HG02759 (cell line): ENCODE measurements around the gene MOK.
"Not testable (repeated sequence)": the region's sequence is repeated elsewhere in the genome, so short reads cannot be mapped to it uniquely, and the experiment has no call there.

Experiments
- ATAC-seq: cut with Tn5 transposase; IDR thresholded peaks from one replicate; pipeline ENCODE4 v1.9.1; 2021; ENCODE audit warnings: mild to moderate bottlenecking, moderate library complexity; ENCODE audit not compliant: unreplicated experiment

MOK gene

DNA sequence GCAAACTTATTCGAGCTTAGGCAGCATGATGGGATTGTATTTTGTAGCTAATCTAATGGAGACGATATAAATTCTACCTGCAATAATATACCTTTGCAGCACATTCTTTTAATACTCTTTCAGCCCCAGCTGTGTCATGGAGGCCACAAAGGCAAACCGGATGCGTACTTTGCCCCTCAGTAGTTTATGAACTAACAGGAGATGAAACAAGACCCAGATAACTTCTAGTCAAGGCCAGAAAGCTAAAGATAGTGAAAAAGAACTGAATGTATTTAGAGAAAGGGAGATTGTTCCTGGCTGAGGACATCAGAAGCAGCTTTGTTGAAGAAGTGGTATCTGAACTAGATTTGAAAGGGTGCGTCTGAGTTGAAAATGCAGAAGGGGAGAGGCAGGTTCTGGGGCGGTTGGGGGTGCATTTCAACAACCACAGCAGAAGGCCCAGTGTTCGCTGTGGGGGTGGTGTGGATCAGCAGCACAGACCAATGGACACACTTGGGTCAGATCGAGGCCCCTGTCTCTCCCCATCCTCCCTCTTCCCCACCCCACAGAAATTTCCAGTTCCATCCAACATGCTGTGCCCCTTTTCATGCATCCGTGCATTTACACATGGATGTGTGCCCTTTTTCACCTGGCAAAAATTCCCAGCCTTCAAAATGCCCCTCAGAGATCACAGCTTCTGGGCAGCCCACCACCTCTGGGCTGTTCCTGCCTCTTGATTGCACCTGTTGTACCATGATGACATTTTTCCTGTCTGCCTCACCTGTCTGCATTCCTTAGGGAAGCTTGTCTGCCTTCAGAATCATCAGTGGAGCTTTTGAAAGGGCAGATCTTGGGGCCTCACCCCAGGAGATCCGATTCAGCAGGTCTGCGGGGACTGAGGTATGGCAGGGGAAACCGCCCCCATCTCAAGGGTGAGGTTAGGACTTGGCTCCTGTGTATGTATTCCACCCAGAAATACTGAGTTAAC lies 16.8 kb upstream of the MOK start:
- no peak for ATAC-seq

DNA sequence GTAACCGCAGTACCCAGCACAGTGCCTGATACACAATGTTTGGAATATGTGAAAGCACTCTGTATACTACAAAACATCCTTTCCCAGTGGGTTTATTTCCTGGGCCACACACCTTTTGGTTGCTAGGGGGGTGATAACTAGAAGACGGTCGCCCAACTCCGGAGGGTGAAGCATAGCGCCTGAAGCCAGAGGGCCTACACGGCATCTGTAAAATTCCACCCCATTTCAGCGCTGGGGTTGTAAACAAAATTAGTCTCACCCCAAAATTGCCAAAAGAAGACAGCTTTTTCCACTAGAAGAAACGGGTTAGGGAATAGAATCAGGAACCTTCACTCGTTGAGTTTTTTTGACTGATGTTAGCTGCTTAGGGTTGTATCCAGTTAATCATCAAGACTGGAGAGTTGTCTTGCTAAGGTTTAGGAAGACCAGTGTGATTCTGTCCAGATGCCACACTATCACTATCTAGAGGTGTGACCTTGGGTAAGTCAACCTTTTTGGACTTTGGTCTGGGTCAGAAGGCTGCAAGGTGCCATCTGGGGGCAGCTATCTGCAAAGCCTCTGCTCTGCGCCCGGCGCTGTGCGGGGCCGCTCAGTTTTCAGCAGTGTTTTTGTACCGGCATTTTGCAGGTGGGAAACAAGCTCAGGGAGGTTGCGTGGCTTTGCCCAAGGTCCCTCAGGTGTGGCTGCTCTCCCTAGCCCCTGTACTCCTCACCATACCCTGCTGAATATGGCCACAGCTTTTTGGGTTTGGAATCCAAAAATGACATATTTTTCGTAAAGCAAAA lies 15.9 kb upstream of the MOK start:
- no peak for ATAC-seq

DNA sequence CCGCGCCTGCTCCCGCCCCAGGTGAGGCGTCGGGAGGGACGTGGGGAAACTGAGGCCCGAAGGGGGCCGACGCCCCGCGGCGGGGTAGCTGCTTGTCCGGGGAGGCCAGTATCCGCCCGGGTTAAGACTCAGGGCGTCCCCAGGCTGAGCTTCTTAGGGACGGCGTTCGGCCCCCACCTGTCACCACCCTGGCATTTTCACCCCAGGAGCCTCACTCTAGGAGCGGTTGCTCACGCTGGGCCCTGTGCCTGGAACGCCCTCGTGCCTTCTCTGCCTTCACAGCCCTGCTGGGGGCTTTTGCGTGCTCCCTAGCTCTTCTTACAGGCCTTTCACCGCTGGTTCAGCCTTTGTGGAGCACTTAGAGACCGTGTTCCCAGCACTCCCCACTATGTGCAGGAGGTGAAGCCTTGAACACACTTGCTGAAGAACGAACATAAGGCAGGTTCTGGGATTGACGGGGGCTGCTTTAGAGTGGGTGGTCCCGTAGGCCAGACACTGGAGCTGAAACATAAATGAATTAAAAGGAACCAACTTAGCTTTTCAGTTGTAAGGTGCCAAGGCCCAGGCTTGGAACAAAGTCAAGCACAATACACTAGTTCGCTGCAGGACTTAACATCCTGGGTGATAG lies 15.2 kb upstream of the MOK start:
- peak; percentile 24 for ATAC-seq

DNA sequence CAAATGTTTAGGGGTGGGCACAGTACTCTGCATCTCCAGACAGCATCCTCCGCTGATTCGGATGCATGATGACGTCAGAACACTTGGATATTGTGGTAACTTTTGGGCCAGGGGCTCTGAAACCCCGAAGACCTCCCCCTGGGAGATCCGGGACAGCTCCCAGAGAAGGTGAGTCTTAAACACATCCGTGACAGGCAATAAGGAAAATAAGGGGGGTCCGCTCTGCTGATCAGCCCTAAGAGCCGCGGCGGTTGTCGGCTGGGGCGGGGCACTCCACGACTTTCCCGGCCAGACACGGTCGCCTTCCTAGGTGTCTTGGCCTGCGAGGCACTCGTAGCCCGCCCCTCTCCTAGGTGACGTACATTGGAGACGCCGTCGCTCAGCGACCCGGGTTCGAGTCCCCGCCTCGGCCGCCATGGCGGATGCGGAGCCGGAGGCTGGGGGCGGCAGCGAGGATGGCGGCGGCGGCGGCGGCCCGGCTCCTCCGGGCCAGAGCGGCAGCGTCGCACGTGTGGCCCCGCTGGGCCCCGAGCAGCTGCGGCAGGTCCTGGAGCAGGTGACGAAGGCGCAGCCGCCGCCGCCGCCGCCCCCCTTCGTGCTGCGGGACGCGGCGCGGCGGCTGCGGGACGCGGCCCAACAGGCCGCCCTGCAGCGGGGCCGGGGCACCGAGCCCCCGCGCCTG lies 14.5 kb upstream of the MOK start, which contains the start of gene ZNF839:
ZNF839 (plus strand) TSS at position 396 of the 682 bp plus-strand sequence; CDS start at position 416, 20 bp downstream.
- peak; percentile 64 for ATAC-seq

DNA sequence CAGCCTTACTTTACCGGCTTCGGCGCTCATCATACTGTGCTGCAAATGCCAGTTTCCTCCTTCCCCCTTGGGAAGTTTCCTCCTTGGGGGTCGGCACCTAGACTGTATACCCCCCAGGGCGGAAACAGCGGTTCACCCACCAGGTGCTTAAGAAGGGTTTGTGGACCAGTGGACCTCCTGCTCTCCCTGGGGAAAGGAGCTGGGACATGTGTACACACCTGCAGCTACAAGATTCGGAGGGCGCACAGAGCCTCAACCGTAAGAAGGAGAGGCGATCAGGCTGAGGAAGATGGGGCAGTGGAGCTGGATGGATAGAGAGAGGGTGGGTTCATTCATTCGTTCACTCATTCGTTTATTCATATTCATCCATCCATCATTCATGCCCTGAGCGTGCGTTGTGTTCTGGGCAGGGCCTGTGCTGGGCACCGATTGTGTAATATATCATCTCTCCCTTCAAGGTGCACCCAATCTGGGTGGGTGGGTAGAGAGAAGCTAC lies 13.9 kb upstream of the MOK start:
- ATAC-seq = no peak

DNA sequence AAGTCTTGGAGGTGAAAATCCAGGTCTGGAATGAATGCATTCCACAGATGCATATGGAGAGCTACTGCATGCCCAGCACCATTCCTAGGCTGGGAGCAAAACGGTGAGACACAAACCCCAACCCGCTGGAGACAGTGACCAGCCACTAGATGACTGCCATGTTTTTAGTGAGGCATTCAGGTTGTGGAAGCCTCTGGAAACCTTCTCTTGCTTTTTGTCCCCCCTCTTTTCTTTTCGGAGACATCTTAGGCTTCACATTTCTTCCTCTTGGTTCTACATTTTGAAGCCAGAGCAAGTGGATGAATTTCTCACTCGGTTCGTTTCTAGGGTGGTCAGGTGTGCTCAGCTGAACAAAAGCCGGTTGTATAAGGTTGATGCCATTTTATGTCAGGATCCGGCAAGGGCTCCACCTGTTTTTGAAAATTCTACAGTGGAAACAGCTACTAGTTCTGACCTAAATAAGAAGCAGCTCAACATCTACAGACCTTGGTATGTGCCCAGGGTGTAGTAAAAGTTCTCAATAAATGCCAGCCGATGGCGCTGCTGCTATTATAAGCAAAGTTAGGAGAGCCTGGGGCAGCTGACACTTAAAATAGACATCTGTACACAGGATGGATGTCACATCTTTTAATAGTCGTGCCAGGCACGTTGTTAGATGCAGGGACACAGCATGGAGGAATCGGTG lies 12.7 kb upstream of the MOK start:
- no peak for ATAC-seq

DNA sequence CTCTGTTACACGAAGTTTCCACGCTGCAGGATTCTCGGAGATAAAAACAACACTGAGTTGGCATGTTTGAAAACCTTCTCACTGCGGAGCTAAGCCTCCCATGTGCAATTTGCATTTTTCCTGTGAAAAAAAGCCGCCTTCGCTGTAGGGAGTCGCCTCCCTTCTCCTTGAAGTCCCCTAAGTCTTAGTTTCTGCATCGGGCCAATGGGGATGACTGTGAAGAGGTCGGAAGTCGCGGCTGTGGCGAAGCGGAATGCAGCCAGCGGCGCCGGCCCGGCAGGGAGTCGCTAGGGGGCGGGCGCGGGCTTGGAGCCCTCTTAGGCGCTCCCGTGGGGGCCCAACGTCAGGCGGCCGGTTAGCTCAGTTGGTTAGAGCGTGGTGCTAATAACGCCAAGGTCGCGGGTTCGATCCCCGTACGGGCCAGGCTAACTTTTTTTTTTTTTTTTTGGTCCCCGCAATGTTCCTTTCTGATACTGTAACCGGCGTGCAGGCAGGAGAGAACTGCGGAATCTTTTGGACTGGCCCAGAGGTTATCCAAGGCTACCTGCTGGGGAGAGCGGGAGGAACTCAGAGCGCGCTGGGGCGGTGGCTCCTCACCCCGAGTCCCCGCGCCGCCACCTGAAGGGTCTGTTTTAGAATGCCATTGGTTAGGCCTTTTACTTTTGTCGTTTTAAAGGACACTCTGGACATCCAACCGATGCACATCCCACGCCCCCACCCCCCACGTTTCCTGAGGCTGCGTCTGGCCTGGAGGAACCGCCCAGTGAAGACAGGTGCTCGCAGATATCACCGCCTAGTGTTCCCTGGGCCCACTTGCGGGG lies 12.0 kb upstream of the MOK start:
- ATAC-seq = peak; percentile 66

DNA sequence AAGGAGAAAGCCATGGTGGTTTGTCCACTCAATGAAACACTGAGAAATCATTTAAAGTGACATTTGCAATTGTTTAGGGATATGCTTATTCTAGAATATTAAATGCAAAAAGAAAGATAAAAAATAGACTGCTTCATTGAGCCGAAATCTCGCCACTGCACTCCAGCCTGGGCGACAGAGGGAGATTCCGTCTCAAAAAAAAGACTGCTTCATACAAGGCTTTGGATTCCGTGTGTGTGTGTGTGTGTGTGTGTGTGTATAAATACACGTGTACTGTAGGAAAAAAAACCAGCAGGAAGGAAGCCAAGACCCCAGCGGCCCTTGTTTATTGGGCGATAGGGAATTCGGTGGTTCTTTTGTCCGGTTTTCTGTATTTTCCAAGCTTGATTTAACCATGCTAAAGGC lies 11.4 kb upstream of the MOK start:
- no peak for ATAC-seq

DNA sequence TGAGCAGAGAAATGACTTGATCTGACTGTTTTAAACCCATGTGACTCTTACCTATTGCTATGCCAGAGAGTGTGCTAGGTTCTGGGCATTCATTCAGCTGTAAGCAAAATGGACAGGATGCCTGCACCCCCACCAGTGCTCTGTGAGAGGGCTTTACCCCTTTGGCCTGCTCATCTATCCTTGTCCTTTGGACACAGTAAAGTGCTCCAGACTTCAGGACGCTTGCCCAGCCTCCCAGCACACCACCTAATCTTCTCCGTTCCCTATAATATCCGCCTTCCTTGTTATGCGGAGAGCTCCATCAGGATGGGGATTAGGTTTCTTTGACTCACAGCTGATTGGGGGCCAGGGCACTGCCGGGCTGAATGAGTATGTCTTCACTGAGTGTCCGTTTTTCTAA lies 10.2 kb upstream of the MOK start:
- no peak for ATAC-seq

DNA sequence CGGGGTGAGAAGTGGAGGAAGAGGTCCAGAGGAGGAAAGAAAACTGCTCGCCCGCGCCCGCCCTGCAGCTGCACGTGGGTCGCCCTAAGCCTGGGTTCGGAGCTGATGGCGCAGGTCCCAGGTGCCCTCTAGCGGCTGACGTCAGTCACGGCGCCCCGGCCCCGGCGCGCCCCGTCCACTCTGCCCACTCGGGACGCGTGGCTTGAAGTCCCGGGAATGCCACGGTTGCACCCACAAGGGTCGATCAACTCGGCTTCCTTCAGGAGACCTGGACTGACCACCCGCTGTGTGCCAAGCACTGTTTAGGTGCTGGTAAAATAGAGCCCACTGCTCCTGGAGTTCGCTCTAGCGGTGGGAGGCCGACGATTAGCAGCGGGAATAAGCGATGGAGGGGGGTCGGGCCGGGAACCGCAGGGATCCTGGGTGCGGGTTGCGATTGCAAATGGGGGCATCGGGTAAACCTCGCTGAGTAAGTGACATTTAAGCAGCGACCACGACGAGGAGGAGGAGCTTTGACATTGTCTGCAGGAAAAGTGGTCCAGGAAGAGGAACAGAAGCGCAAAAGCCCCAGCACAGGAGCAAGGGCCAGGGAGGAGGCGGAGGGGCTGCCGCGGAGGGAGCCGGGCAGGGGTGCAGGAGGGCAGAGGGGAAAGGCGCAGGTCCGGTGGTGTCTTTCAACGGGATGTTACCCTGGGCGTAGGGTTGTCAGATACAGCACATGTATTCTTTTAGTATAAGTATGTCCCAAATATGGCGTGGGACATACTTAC lies 9.5 kb upstream of the MOK start:
- peak; percentile 62 for ATAC-seq

DNA sequence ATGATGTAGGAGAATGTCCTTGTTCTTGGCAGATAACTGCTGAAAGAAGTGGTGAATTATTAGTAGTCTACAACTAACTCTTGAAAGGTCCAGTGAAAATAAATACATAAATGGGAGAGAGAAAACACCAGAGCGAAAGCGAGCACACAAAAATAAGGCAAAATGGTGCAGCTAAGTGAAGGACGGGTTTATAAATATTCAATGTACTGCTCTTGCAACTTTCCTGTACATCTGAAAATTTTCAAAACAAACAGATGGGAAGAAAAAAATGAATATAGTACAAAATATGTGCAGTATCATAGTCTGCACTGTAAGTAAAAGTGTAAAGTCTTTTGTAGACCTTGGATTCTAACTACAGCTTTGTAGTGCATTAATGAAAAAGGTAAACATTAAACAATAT lies 1.3 kb downstream of the MOK start:
- ATAC-seq = no peak

DNA sequence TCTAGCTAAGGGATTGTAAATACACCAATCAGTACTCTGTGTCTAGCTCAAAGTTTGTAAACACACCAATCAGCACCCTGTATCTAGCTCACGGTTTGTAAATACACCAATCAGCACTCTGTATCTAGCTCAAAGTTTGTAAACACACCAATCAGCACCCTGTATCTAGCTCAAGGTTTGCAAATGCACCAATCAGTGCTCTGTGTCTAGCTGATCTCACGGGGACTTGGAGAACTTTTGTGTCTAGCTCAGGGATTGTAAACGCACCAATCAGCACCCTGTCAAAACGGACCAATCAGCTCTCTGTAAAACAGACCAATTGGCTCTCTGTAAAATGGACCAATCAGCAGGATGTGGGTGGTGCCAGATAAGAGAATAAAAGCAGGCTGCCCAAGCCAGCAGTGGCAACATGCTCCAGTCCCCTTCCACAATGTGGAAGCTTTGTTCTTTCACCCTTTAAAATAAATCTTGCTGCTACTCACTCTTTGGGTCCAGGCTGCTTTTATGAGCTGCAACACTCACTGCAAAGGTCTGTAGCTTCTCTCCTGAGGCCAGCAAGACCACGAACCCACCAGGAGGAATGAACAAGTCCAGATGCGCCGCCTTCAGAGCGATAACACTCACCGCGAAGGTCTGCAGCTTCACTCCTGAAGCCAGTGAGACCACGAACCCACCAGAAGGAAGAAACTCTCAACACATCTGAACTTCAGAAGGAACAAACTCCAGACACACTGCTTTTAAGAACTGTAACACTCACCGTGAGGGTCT lies 6.5 kb downstream of the MOK start:
- not testable (repeated sequence) for ATAC-seq

DNA sequence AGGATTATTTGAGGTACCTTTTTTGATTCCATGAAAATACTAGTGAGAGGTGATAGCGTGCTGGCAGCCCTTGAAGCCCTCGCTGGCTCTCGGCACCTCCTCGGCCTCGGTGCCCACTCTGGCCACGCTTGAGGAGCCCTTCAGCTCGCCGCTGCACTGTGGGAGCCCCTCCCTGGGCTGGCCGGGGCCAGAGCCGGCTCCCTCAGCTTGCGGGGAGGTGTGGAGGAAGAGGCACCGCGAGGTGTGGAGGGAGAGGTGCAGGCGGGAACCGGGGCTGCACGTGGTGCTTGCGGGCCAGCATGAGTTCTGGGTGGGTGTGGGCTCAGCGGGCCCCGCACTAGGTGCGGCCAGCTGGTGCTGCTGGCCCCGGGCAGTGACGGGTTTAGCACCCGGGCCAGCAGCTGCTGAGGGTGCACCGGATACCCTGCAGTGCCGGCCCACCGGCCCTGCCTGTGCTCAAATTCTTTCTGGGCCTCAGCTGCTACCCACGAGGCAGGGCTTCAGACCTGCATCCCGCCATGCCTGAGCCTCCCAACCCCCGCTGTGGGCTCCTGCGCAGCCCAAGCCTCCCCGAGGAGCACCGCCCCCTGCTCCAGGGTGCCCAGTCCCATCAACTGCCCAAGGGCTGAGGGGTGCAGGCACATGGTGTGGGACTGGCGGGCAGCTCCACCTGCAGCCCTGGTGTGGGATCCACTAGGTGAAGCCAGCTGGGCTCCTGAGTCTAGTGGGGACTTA lies 7.4 kb downstream of the MOK start:
- ATAC-seq = no peak

DNA sequence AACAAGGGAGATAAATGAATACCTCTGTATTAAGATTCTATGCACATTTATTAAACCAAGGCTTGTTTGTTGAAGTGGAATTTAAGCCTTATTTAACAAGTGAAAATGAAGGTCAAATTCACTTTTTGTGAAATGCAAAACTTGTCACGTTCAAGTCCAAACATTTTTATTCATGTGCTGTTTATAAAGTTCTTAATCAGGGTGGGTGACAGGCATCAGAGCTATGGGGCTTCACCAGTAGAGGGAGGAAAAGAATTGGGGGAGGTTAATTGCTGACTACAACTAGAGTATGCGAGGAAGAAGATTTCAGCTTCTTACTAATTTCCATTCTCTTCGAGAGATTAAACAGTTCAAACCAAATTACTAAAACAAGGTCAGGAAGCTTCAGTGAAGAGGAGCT lies 9.7 kb downstream of the MOK start:
- ATAC-seq = no peak

DNA sequence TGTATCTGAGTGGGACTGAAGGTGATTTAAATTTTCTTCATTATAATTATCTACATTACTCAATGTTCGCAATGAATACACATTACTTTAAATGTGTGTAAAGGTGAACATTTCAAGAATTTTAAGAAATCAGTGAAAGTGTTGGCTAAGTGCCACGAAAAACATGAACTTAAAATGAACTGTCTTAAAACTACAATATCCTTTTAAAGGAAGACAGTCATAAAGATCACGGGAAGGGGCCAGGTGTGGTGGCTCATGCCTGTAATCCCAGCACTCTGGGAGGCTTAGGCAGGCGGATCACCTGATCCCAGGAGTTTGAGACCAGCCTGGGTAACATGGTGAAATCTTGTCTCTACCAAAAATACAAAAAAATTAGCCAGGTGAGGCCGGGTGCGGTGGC lies 11.2 kb downstream of the MOK start:
- no peak for ATAC-seq

DNA sequence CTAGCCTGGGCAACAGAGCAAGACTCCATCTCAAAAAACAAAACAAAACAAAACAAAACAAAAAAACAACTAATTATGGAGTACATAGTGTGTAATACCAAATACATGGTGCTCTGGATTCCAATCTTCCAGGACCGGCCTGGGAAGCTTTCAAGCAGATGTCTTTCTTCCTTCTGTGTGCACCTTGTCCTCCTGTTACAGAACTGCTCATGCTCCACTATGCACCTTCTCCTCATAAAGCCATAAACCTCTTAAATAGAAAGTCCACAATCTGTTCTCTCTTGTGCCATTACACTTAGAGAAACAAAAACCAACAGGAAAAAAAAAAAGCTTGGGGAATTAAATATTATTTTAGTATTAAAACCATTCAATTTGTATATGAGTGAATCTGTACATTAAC lies 12.5 kb downstream of the MOK start:
- ATAC-seq = no peak

DNA sequence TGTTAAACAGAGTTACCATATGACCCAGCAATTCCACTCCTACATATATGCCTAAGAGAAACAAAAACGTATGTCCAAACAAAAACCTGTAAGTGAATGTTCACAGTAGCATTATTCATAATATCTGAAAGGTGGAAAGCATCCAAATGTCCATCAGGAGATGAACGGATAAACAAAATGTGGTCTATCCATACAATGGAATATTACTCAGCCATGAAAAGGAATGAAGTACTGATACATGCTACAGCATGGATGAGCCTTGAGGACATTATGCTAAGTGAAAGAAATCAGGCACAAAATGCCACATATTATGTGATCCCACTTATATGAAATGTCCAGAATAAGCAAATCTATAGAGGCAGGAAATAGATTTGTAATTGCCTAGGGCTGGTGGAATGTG lies 16.8 kb downstream of the MOK start:
- no peak for ATAC-seq
